ENCODE measurements around the gene TMSB4X.
"Not testable (repeated sequence)": the region's sequence is repeated elsewhere in the genome, so short reads cannot be mapped to it uniquely, and the experiment has no call there.

TMSB4X gene

DNA sequence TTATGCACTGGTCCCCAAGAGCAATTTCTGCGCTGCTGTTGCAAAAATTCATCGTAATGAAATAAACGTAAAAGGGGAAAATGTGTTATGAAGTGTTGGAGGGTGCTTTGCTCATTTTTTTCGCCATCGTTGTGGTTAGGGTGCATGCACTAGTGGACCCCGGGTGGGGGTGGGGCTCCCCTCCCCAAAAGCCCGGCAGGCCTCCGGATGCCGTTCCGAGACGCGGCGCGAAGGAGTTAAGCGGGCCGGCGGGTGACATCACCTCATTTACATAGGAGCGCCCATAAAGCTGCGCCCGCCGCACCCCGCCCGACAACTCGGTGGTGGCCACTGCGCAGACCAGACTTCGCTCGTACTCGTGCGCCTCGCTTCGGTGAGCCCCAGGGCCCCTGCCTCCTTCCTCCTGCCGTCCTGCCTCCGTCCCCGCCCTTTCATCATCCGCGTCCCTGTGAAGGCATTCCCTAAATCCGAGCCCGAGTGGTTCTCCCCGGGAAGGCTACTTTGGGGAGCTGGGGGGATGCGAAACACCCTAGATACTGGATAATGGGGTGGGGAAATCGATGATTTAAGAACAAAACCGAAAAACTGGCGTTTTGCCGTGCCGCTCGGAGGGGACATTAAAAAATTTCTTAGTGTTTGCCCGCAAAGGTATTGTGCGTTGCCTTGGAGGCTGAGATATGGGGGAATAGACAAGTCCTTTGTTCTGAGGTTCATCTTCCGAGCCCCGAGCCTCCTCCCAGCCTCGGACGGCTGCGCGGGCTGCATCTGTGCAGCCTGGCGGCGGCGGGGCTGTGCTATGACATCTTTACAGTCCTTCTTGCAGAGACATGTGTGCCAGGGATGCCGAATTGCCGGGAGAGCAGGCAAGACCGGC lies at the start of gene TMSB4X:
TSS of gene TMSB4X (plus strand) at position 315 of the 874 bp plus-strand sequence.
- peak; percentile 51 for DNase-seq

DNA sequence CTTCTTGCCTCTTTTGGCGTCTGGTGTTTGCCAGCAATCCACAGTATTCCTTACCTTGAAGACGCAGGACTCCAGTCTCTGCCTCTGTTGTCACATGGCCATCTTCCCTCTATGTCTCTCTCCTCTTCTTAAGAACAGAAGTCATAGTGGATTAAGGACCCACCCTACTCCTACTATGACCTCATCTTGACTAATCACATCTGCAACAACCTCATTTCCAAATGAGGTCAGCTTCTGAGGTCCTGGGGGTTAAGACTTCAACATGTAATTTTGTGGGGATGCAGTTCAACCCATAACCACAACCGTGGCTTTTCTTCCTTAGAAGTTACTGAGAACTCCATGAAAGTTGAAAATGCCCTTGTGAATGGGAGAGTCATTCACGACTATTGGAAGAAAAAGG lies 45.2 kb upstream of the TMSB4X start:
- no peak for DNase-seq

DNA sequence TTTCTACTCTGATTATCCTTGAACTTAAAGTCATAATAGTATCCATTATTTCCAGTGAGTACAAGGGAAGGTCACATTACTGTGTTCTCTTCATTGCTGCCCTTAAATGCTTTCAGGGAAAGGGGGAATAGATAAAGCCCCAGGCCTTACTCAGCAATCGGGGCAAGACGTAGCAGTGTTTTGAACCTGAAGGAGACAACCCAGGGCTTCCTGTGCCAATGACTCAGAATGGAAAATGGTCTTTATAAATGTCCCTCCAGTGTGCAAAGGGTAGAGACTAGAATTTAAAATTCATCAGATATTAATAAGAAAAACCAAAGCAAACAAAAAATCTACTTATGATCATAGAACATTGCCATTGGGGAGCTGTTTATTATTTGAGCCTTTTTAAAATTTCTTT lies 44.8 kb upstream of the TMSB4X start:
- DNase-seq: no peak

DNA sequence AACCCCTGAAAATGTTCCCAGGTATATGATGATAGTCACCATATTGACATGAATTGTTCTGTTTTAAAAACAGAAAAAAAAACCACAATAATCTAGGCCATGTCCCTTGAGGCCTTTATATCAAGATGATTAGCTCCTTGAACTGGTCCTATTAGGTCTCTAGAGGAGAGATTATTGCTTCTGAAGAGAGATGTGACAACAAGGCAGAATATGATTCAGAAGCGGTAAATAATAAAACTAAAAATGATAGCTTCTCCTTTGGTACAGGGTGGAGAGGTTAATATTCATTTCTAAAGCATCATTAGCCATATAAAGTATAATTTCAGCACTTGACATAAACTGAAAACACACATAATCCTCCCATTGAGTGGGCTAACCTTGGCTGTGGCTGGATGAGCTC lies 42.7 kb upstream of the TMSB4X start:
- no peak for DNase-seq

DNA sequence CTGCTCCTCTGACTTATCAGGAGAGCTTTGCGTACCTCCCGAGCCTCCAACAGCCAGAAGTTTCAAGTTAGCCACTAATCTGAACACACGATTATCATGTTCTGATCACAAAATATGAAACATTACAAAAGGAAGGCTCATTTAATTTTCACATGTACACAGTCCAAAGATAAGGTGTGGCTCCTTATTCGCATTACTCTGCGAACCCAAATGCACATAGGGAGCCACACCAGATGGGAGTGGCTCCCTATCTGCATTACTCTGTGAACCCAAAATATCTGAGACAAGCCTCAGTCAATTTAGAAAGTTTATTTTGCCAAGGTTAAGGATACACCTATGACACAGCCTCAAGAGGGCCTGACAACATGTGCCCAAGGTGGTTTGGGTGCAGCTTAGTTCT lies 40.1 kb upstream of the TMSB4X start:
- DNase-seq: no peak

DNA sequence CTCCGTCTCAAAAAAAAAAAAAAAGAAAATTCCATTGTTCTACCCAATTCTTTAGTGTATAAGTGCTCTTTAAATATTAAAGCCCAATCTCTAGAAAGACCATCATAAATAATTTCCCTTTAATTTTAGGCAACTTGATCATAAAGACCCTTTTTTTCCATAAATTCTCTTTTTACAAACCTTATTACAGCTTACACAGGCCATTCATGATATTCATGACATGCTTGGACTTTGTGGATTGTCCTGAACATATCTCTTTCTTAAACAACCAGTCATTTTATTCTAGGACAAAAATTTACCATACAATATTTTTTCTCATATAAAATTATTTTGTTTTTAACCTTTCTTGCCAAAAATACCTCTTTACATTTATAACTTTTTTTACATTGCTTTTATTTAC lies 38.0 kb upstream of the TMSB4X start:
- no peak for DNase-seq

DNA sequence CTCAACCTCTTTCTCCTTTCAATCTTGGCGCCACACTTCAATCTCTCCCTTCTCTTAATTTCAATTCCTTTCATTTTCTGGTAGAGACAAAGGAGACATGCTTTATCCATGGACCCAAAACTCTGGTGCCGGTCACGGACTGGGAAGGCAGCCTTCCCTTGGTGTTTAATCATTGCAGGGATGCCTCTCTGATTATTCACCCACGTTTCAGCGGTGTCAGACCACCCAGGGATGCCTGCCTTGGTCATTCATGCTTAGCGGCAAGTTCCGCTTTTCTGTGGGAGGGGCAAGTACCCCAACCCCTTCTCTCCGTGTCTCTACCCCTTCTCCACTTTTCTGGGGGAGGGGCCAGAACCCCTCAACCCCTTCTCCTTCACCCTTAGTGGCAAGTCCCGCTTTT lies 34.4 kb upstream of the TMSB4X start:
- DNase-seq: not testable (repeated sequence)

DNA sequence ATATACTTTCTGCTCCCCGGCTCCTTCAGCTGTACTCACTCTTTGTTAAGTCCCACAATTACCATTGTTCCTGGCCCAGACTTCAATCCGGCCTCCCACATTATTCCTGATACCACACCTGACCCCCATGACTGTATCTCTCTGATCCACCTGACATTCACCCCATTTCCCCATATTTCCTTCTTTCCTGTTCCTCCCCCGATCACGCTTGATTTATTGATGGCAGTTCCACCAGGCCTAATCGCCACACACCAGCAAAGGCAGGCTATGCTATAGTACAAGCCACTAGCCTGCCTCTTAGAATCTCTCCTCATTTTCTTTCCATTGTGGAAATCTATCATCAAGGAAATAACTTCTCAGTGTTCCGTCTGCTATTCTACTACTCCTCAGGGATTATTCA lies 31.3 kb upstream of the TMSB4X start:
- not testable (repeated sequence) for DNase-seq

DNA sequence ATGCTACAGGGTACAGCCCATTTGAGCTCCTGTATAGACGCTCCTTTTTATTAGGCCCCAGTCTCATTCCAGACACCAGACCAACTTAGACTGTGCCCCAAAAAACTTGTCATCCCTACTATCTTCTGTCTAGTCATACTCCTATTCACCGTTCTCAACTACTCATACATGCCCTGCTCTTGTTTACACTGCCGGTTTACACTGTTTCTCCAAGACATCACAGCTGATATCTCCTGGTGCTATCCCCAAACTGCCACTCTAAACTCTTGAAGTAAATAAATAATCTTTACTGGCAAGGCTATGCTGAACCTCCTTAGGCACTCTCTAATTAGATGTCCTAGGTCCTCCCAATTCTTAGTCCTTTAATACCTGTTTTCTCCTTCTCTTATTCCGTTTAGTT lies 30.5 kb upstream of the TMSB4X start:
- not testable (repeated sequence) for DNase-seq

DNA sequence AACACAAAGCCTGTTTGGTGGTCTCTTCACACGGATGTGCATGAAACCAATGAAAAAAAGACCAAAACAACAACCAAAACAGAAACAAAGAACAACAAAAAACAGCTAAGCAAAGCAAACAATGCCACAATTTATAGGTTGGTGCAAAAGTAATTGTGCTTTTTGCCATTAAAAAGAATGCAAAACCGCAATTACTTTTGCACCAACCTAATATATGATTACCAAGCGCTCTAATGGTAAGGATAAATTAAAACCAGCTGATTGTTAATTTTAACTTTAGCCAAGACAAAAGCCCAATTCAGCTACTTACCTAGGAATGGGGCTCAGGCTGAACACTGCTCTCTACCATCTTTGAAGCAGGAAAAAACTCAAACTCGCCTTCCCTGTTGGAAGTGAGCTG lies 29.4 kb upstream of the TMSB4X start:
- DNase-seq: no peak

DNA sequence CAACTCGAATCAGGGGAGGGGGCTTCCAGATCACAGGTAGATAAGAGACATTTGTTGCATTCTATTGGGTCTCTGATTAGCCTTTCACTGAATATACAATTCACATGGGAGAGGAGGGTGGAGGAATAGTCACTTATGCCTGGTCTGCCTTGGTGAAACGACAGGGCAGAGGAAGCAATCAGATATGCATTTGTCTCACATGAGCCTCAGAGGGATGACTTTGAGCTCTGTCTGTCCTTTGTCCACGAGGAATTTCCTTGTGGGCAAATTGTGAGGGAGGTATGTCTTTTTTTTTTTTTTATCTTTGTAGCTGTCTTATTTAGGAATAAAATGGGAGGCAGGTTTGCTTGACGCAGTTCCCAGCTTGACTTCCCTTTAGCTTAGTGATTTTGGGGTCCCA lies 28.5 kb upstream of the TMSB4X start:
- DNase-seq: no peak

DNA sequence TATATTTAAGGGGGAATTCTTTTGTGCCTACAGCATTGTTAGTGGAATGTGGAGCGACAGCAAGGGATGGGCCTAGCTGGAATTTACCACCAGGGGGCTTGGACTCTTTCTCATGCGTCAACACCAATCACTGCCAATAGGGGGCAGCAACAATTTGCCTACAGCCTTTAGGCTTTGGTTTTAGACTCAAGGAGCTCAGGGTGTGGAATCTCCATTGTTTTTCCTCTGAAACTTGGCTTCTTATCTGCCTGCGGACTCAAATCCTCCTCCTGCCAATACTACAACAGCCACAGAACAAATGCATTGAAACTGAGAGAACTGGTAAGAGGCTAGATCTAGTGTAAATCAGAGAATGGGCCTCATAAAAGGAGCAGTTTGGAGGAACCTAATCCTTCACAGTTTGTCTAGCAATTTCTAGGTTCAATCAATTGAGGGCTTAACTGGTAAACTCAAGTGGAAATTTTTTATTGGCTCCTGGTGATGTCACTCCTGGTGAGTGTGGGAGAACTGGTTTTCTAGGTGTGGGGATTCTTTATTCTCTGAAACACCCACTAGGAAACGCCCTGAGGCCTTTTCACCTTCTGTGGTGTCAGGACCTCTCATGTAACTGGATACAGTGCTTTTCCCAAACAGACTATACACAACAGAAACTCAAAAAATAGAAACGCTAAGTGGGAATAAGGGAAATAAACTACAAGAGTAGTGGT lies 27.9 kb upstream of the TMSB4X start:
- peak; percentile 81 for DNase-seq

DNA sequence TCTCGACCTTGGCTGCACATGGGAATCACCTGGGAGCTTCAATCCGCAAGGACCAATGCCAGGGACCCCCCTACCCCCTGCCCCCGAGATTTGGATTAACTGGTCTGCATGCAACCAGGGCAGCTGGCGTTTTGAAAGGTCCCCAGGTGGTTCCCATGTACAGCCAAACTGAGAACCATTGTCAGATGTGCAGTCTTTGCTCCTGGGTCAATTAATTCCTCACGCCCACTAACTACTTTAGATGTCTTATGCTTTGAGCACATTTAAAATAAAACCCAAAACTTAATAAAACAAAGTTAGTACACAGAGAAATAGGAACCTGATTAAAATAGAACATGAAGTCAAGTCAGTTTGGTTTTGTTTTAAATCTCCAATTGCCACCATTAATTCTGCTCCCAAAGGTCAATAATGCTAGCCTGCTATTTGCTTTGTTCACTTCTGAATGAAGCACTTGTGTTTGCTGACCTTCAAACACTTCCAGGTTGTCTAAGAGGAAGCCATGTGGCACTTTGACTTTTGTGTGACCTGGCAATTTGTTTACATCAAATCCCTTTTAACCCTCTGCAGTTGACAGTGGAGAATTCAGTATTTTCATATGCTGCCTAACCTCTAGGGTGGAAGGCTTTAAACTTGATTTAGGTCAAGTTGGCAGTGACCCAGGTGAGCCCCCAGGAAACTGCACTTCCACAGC lies 27.2 kb upstream of the TMSB4X start:
- no peak for DNase-seq

DNA sequence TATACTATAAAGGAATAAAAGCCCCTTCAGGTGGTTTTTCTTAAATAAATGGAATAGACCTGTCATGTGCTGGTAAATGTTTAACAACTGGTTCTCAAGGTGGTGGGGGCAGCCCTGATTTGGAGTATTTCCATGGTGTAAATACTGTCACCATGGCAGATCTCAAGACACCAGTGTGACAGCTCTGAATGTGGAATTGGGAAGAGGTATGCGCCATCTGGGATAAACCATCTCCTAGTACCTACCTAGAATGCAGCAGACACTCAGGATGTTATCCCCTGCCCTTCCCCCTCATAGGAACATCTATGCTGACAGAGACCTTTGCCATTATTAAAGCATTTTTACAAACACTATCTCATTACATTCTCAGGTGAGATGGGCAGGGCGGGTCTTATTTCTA lies 26.4 kb upstream of the TMSB4X start:
- no peak for DNase-seq

DNA sequence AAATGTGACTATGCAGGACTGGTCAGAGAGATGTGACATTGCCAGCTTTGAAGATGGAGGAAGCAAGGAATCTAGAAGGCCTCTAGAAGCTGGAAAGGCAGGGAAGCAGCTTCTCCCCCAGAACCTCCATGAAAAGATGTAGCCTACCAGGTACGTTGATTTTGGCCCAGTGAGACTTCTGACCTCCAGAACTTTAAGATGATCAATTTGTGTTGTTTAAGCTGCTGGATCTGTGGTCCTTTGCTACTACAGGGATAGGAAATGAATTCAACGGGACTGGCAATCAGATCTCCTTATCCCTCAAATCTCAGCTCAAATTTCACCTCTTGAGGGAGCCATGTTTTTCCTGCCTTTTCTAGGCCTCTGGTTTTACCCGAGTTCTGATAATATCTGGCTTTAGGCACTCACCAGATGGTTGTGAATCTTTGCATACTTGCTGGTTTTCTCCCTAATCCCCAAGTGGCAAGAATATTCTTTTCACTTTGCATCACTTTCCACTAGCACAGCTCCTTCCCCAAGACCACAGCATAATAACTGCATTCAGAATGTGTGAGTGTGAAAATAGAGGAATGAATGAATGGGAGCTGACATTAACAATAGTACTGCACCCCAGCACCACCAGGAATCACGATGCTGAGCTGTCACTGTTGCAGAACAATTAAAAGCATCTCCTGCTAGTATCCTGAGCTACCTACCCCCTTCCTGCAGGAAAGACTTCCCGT lies 25.5 kb upstream of the TMSB4X start:
- no peak for DNase-seq

DNA sequence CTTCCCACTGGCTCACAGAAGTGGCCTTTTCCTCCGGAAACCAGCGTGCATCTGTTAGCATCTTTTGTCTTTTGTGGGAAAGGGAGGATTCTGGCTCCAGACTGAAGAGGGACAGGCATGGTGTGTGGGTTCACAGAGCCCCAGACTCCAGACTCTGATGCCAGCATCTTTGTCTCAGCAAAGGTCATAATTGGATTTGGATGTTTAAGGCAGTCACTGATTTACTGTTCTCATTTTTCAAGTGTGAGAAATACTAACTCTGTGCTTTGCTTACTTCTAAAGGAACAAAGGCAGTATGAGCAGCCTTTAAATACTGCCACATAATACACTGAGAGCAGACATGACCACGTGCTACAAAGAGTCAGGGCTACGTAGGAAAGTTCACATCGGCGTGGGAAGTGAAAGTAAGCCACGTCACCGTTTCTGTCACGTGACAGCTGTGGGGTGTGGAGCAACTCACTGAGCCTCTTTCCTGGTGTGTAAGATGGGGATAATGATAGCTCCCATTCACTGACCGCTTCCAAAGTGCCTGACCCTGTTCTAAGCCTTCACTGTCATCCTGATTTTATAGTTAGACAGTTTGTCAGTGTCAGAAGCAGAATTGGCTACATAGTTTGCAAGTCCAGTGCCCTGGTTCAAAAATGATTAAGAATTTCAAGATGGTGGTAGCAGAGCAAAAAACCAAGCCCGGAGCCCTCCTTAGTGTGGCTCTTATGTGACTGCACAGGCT lies 24.8 kb upstream of the TMSB4X start:
- no peak for DNase-seq

DNA sequence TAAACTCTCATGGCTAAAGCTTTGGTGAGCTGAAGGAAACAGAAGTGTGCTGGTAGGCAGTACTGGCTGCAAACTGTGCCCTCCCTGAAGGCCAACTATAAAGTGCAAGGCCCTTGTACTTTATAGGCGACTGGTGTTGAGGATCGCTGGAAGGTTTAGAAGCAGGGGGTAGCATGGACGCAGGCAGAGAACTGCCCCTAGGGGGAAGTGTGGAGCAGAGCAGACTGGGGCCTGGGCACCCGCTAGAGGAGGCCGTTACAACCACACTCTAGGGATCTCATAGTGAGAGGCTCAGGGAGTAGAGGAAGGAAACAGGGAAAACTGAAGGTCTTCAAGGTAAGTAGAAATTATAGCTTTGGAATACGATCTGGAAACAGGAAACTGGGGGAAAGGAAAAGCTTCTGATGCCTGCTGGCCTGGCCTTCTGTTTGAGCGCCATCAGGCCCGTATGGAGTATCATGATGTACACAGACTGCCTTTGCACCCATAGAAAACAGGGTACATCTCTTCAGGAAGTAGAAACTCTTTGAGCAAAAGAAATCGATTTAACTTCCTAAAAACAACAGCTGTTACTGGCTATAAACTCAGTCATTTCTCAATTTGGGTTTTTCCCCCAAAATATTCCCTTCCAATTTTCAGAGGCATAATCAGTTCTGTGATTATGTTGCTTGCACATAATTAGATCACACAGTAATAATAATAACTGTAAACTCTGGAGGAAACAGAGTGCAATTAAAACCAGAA lies 23.9 kb upstream of the TMSB4X start:
- no peak for DNase-seq

DNA sequence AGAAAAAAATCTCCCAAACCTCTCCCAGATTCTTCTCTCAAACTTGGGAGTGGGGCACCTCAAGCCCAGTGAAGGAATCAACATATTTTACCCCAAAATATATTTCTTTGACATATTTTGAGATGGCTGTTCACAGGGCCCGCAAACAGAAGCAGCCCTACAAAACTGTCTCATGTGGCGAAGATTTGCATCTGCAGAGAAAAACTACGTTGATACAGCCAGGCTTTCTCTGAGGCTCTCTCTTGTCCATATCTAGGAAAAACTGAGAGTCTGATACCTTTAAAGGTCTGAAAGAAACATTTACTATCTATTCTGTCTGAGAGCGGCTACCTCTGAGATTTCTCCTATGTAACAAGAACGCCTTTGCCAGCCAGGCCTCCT lies 23.3 kb upstream of the TMSB4X start:
- no peak for DNase-seq

DNA sequence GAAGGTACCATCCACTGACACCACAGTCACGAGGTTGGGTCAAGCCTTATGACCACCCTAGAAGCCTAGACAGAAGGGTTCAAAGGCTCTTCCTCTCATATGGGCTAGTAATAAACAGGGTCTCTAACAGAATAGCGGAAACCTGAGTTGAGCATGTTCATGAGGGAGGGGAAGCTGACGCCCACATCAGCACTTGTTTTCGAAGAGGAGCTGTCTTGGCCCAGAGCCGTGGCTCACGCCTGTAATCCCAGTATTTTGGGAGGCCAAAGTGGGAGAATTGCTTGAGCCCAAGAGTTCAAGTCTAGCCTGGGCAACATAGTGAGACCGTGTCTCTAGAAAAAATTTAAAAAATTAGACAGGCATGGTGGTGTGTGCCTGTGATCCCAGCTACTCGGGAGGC lies 21.5 kb upstream of the TMSB4X start:
- no peak for DNase-seq

DNA sequence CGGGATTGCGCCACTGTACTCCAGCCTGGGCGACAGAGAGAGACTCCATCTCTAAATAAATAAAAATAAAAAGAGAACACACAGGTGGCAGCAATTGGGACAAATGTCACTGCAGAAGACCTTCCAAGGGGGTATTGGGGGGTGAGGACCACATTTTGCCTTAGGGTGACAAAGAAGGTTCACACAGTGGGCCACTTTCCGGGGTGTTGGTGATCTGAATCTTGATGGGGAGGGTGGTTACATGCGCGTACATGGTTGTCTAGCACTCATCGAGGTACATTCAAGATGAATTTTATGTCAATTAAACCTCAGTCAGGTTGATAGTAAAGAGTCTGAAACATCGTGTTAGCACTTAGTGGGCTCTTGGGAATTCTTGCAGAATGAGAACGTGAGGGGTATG lies 20.5 kb upstream of the TMSB4X start:
- no peak for DNase-seq

DNA sequence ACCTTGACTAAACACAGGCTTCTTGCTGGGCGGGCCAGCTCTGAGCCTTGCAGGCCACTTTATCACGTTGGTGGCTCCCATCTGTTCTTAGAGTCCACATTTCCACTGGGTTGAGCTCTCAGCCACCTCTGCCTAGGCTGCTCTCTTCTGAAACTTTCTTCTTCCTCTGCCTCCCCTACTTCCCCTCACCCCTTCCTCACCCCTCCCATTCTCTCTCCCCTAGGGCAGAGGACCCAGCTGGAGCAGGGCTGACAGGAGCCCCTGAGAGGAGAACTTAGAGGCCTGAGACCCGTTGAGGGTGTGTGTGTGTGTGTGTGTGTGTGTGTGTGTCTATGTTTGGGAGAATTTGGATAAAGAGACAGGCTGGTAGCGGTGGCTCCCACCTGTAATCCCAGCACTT lies 19.9 kb upstream of the TMSB4X start:
- DNase-seq: no peak
